Kidney epithelial cell (primary cell): ENCODE data around the gene ANK3. TPM values are rescaled to one million over a fixed set of nuclear protein-coding genes. Genes with fewer than 3 reads are reported as not detected.

Experiments used
- DNase-seq: peaks from one replicate; pipeline ENCODE4 v3.0.0-alpha.2; 2010; ENCODE audit warnings: low read depth
- H3K27me3 ChIP-seq: 2 replicates; pipeline ENCODE4 v1.6.0; 2011; ENCODE audit warnings: low read length; ENCODE audit not compliant: control insufficient read depth, insufficient read depth
- H3K36me3 ChIP-seq: 2 replicates; pipeline ENCODE4 v1.5.1; 2011; ENCODE audit warnings: low read length; ENCODE audit not compliant: control insufficient read depth, insufficient read depth
- H3K4me3 ChIP-seq: 2 replicates; pipeline ENCODE4 v1.5.1; 2011; ENCODE audit warnings: low read depth, mild to moderate bottlenecking, control low read depth, low read length
- total RNA-seq: library from RNA; depleted of rRNA; stranded (reverse); fragments of >200 nt; gene quantifications from 2 replicates; pipeline ENCODE4 v1.2.3, GENCODE V29; 2015
- TF ChIP-seq, protein P1 (sequence below): IDR thresholded peaks from 2 replicates; pipeline ENCODE4 v1.5.1; 2011; ENCODE audit warnings: mild to moderate bottlenecking, moderate library complexity, low read length, control low read depth, inconsistent platforms; ENCODE audit not compliant: insufficient read depth, poor library complexity, severe bottlenecking

The ANK3 gene
- 5.1 and 14.8 TPM in 2 replicates for total RNA-seq

GRCh38 chr10:60389413-60390025 is at the start of gene ANK3:
ANK3 (minus strand) TSS chr10:60389875; CDS start chr10:60389538, 337 bp downstream.
- H3K27me3 ChIP-seq, result no peaks in the 10 kb centered on the region
- TF ChIP-seq, protein P1, sequence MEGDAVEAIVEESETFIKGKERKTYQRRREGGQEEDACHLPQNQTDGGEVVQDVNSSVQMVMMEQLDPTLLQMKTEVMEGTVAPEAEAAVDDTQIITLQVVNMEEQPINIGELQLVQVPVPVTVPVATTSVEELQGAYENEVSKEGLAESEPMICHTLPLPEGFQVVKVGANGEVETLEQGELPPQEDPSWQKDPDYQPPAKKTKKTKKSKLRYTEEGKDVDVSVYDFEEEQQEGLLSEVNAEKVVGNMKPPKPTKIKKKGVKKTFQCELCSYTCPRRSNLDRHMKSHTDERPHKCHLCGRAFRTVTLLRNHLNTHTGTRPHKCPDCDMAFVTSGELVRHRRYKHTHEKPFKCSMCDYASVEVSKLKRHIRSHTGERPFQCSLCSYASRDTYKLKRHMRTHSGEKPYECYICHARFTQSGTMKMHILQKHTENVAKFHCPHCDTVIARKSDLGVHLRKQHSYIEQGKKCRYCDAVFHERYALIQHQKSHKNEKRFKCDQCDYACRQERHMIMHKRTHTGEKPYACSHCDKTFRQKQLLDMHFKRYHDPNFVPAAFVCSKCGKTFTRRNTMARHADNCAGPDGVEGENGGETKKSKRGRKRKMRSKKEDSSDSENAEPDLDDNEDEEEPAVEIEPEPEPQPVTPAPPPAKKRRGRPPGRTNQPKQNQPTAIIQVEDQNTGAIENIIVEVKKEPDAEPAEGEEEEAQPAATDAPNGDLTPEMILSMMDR, result no peak
- DNase-seq, result no peak
- H3K36me3 ChIP-seq, result no peaks in the 10 kb centered on the region
- no peak within 1 kb of the TSS for H3K4me3 ChIP-seq

- H3K36me3 ChIP-seq, result no peaks in the 10 kb centered on the region
- TF ChIP-seq, protein P1, result peak; percentile 58
- H3K27me3 ChIP-seq, result no peaks in the 10 kb centered on the region
- no peak overlapping the region for H3K4me3 ChIP-seq
- no peak for DNase-seq
Measured at GRCh38 chr10:60434418-60435046, 44.9 kb upstream of the ANK3 start.

DNA sequence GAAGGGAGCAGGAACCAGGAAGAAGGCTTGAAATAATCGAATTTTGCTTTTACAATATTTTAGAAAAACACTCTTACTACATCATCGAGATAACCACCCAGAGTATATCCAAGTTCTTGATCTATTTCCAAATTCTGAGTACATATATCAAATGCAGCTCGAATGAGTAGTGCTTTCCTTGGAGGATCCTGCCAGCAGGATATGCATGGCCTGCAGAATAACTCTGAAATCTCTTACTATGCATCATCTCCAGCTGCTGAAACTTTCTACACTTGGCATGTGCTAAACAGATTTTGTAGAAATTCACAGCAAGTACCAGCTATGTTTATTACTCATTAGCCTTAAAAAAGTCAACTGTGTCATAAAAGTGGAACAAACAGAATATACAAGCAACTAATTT is 44.0 kb upstream of the ANK3 start:
- H3K27me3 ChIP-seq, result no peaks in the 10 kb centered on the region
- no peak for DNase-seq
- H3K4me3 ChIP-seq, result no peak overlapping the region
- no peaks in the 10 kb centered on the region for H3K36me3 ChIP-seq
- TF ChIP-seq, protein P1, result no peak

- no peak for DNase-seq
- H3K4me3 ChIP-seq, result no peak overlapping the region
- no peaks in the 10 kb centered on the region for H3K36me3 ChIP-seq
- TF ChIP-seq, protein P1, result no peak
- H3K27me3 ChIP-seq, result no peaks in the 10 kb centered on the region
Measured at GRCh38 chr10:60430836-60431597, 41.3 kb upstream of the ANK3 start.

GRCh38 chr10:60430017-60430416 is 40.3 kb upstream of the ANK3 start:
- TF ChIP-seq, protein P1, result no peak
- DNase-seq, result no peak
- Histone ChIP-seq H3K27me3 (no peaks in the 10 kb centered on the region), H3K36me3 (no peaks in the 10 kb centered on the region), H3K4me3 (no peak overlapping the region)
